HG03558 (cell line): ENCODE data around the gene PON2.

Experiments
- ATAC-seq: cut with Tn5 transposase; IDR thresholded peaks from one replicate; pipeline ENCODE4 v1.9.1; 2021; ENCODE audit warnings: moderate number of reproducible peaks; ENCODE audit not compliant: unreplicated experiment; ENCODE audit errors: extremely low read depth

Gene PON2

GRCh38 chr7:95446618-95447017 lies 11.8 kb upstream of the PON2 start:
- no peak for ATAC-seq

GRCh38 chr7:95444796-95445195 lies 10.0 kb upstream of the PON2 start:
- no peak for ATAC-seq

GRCh38 chr7:95441042-95441823 lies 6.4 kb upstream of the PON2 start:
- no peak for ATAC-seq

- no peak for ATAC-seq
These were observed 5.7 kb upstream of the PON2 start for GRCh38 chr7:95440394-95441038.

GRCh38 chr7:95436407-95436806 lies 1.6 kb upstream of the PON2 start:
- no peak for ATAC-seq

GRCh38 chr7:95435422-95435780 lies 573 bp upstream of the PON2 start:
- no peak for ATAC-seq

GRCh38 chr7:95433952-95434556 lies 774 bp downstream of the PON2 start:
- ATAC-seq, result no peak

GRCh38 chr7:95433129-95433528 lies 1.7 kb downstream of the PON2 start:
- no peak for ATAC-seq

- no peak for ATAC-seq
These were observed 2.2 kb downstream of the PON2 start for GRCh38 chr7:95432606-95433005.

- ATAC-seq, result no peak
These were observed 4.0 kb downstream of the PON2 start for GRCh38 chr7:95430864-95431263.

- ATAC-seq, result no peak
These were observed 5.4 kb downstream of the PON2 start for GRCh38 chr7:95429241-95429990.

- no peak for ATAC-seq
These were observed 6.8 kb downstream of the PON2 start for GRCh38 chr7:95427914-95428516.

- ATAC-seq, result no peak
These were observed 7.7 kb downstream of the PON2 start for GRCh38 chr7:95427166-95427565.

- ATAC-seq, result no peak
These were observed 9.1 kb downstream of the PON2 start for GRCh38 chr7:95425694-95426093.

- ATAC-seq, result no peak
These were observed 10.1 kb downstream of the PON2 start for GRCh38 chr7:95424716-95425115.

- no peak for ATAC-seq
These were observed 12.9 kb downstream of the PON2 start for GRCh38 chr7:95421847-95422444.

- ATAC-seq, result no peak
These were observed 13.6 kb downstream of the PON2 start for GRCh38 chr7:95421000-95421846.

GRCh38 chr7:95412075-95412474 lies 22.8 kb downstream of the PON2 start:
- no peak for ATAC-seq

- ATAC-seq, result no peak
These were observed 23.2 kb downstream of the PON2 start for GRCh38 chr7:95411666-95412065.
